NCI-H2227 (cell line): ENCODE measurements around the gene ASB15.

Source experiments
- DNase-seq: peaks from one replicate; lab custom pipeline; 2025; ENCODE audit not compliant: unreplicated experiment; lab: John Stamatoyannopoulos, UW

Gene ASB15

GRCh38 chr7:123594813-123595241 is 6.8 kb upstream of the ASB15 start:
- peak; percentile 89 for DNase-seq

- no peak for DNase-seq
Observed at GRCh38 chr7:123598657-123599056, 3.0 kb upstream of the ASB15 start.

GRCh38 chr7:123599766-123600165 is 1.9 kb upstream of the ASB15 start:
- DNase-seq: no peak

- no peak for DNase-seq
Observed at GRCh38 chr7:123600876-123601275, 745 bp upstream of the ASB15 start.

- DNase-seq: no peak
Observed at GRCh38 chr7:123602648-123603047, 1.0 kb downstream of the ASB15 start.

- DNase-seq: no peak
Observed at GRCh38 chr7:123604739-123605138, 3.1 kb downstream of the ASB15 start.

- DNase-seq: no peak
Observed at GRCh38 chr7:123607423-123607975, 5.9 kb downstream of the ASB15 start.

GRCh38 chr7:123608991-123609882 is 7.6 kb downstream of the ASB15 start:
- no peak for DNase-seq

- DNase-seq: no peak
Observed at GRCh38 chr7:123609883-123610239, 8.2 kb downstream of the ASB15 start.

GRCh38 chr7:123612024-123612423 is 10.4 kb downstream of the ASB15 start:
- DNase-seq: no peak

GRCh38 chr7:123615344-123615743 is 13.7 kb downstream of the ASB15 start:
- DNase-seq: no peak

GRCh38 chr7:123616223-123616622 is 14.6 kb downstream of the ASB15 start:
- DNase-seq: no peak

GRCh38 chr7:123621707-123622106 is 20.1 kb downstream of the ASB15 start:
- DNase-seq: no peak

GRCh38 chr7:123622660-123623386 is 21.2 kb downstream of the ASB15 start:
- peak; percentile 39 for DNase-seq

GRCh38 chr7:123624527-123625183 is 23.0 kb downstream of the ASB15 start:
- DNase-seq: peak; percentile 78

GRCh38 chr7:123625254-123625653 is 23.6 kb downstream of the ASB15 start:
- DNase-seq: no peak

- no peak for DNase-seq
Observed at GRCh38 chr7:123627851-123628250, 26.2 kb downstream of the ASB15 start.

- no peak for DNase-seq
Observed at GRCh38 chr7:123628829-123629228, 27.2 kb downstream of the ASB15 start.

GRCh38 chr7:123629281-123629680 is 27.7 kb downstream of the ASB15 start:
- no peak for DNase-seq

- no peak for DNase-seq
Observed at GRCh38 chr7:123632808-123633207, 31.2 kb downstream of the ASB15 start.

- no peak for DNase-seq
Observed at GRCh38 chr7:123633553-123633952, 31.9 kb downstream of the ASB15 start.
